Right ventricle myocardium inferior (tissue), 1 donor: ENCODE data around the gene CRYGC. TPM values are rescaled to one million over a fixed set of nuclear protein-coding genes. Genes with fewer than 3 reads are reported as not detected.
"Not testable (repeated sequence)": the region's sequence is repeated elsewhere in the genome, so short reads cannot be mapped to it uniquely, and the experiment has no call there.

Experiments used
- ATAC-seq: fragments of 200-7000 bp; cut with Tn5 transposase; one replicate; pipeline ENCODE4 v1.9.1; 2020; ENCODE audit warnings: mild to moderate bottlenecking, moderate library complexity
- DNase-seq: peaks from one replicate; pipeline ENCODE4 v3.0.0; 2021; ENCODE audit errors: missing footprints
- intact Hi-C: fragments of 100-400 bp; cut with DNase I; formaldehyde crosslinking; loops from one replicate; pipeline ENCODE4 v1.11.0; 2022
- total RNA-seq: library from RNA; stranded (reverse); fragmentation: NEBNext Ultra II Directional; extraction: Animal tissue kit (Norgen Biotek cat#: 25700); gene quantifications from one replicate; pipeline ENCODE4 v1.2.1, GENCODE V29; 2021
- donor health status: DM: no; HTN: yes; CAD: no; lungs with severe emphysema.

The CRYGC gene
- total RNA-seq, 1 donor from 2014 or later, result not detected

DNA sequence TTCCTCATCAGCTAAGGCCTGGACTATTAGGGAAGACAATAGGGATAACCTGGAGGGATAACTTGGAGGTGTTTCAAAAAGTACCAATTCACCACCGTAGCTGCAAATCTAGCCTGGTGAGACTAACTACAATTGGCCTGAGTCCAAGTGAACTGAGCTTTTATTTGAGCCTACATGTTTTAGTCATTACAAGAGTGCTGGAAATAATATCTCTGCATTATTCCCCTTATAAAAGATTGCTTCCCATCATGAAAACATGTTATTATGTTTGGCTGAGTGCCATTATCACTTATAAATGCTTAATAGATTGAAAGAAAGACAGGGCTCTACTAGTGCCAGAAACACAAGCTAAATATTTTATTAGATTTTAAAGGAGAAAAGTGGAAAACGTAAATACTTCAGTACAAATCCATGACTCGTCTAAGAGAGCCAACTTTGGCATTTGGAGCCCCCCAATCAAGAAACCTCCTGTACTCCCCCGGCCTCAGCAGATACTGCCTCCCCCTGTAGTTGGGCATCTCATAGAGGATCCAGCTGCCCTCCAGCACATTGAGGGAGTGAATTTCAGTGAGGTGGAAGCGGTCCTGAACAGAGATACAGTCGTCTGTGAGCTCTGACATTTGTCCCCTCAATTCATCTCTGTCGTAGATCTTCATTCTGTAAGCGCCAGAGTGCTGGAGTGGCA, 12.8 kb upstream of the CRYGC start:
- ATAC-seq (no peak), DNase-seq (no peak)
- intact Hi-C loops, result no loop called here

DNA sequence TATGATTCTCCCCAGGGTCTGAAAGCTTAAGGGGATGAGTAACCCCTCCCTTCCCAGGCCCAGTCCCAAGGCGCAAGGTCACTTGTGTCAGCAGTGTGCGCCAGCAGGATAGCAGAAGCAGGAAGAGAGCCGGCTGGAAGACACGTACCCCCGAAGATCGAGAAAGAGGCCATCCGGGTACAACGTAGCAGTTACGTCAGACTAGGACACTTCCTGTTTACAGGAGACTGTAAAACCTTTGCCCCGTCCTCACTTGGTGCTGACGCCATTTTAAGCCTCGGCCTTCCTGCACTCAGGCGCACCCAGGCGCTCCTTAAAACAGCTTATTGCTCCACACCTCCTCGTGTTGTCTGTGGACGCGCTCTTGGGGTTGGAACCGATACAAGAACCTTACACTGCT, 9.8 kb upstream of the CRYGC start:
- intact Hi-C loops, result no loop called here
- ATAC-seq (no peak), DNase-seq (no peak)

DNA sequence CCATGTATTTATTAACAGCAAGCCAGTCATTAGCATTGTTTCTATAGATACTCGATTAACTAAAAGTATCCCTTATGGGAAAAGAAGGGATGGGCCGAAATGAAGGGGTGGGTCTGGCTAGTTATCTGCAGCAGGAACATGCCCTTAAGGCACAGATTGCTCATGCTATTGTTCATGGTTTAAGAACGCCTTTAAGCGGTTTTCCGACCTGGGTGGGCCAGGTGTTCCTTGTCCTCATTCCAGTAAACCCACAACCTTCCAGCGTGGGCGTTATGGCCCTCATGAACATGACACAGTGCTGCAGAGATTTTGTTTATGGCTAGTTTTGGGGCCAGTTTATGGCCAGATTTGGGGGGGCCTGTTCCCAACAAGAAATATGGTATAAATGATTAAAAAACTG, 8.7 kb upstream of the CRYGC start:
- DNase-seq, intact Hi-C loops, ATAC-seq: not testable (repeated sequence)

DNA sequence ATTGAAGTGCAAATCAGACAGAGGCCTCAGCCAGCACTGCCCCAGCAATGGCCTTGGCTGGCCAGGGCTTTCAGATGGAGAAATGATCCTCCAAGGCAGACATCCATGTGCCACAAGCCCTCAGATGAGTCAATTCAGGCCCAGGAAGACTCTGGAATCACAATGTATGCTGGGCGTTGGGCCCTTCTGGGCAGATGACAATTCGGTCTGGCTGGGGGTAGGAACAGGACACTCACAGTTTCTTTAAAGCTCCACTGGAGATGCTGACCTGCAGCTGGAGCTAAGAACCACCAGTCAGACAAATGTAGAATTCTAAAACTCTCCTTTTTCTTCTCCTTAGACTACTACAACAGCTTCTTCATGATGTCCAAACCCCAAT, 7.1 kb upstream of the CRYGC start:
- intact Hi-C loops, result no loop called here
- DNase-seq, result no peak
- ATAC-seq, result no peak

DNA sequence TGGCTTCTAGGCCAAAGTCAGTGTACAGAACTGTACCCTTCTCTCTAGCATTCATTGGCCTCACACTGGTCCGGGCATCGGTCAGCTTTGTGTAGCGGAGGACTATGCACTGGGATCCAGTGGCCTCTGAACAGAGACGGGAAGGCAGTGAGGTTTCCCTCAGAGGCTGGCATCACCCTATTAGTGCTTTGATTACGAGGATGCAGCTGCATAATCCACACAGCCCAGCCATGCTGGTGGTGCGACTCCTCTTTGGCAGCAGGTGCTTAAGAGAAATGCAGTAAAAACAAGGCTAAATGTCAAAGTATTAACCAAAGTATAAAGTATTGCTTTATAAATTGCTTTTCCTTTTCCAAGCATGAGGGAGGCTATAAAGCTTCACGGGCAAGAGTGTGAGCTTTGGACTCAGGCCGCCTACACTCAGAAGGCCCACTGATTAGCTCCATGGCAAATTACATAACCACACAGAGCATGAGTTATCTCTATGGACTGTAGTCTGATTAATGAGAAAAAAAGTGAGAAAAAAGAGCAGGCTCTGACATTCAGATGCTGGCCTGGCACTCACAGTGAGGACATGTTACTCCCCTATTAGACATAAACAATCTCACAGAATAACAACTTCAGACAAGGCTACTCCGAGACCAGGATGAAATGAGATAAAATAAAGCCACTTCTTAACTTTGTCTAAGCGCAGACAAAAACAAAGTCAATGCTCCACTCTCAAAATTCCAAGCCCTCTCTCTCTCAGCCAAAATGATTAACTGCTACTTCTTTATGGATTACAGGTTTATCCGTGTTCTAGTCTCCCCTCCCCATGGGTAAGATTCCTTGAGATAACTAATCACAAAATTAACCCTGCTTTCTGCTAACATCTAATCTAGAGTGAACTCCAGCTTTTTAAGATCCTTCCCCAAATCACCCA, 6.4 kb upstream of the CRYGC start:
- DNase-seq (no peak), ATAC-seq (no peak)
- intact Hi-C loops, result no loop called here

DNA sequence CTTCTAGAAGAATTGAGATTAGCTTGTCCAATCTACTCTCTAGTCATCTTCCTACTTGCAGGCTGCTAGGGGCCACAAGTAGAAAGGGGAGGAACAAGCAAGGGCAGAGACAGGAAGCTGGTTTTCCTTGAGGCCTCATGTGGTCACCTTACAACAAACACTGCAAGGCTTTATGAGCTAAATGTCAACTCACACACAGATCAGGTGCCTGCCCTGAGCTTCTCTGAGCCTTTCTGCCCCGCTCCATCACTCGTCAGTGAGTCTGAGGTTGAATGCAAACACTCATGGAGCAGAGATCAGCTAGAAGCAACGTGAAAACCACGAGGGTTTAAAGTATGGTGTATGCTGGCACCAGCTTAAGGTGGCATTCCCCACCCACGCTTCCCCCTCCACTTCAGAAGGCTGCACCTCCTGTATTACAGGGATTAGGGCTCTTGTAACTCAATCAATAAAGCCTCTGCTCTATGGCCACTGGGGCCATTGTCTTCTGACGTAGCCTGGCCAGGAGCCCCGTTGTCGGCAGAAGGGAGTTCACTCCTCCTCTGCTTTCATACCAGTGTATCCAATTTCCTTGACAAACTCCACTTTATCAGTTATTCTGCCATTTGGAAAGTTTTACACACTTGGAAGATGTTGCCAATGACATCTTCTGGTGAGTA, 5.4 kb upstream of the CRYGC start:
- no peak for ATAC-seq
- no peak for DNase-seq
- intact Hi-C loops, result no loop called here

DNA sequence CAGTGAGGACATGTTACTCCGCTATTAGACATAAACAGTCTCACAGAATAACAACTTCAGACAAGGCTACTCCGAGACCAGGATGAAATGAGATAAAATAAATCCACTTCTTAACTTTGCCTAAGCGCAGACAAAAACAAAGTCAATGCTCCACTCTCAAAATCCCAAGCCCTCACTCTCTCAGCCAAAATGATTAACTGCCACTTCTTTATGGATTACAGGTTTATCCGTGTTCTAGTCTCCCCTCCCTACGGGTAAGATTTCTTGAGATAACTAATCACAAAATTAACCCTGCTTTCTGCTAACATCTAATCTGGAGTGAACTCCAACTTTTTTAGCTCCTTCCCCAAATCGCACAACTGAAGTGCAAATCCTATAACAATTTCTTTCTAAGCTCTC, 1.1 kb upstream of the CRYGC start:
- intact Hi-C loops, result no loop called here
- DNase-seq, result no peak
- no peak for ATAC-seq

DNA sequence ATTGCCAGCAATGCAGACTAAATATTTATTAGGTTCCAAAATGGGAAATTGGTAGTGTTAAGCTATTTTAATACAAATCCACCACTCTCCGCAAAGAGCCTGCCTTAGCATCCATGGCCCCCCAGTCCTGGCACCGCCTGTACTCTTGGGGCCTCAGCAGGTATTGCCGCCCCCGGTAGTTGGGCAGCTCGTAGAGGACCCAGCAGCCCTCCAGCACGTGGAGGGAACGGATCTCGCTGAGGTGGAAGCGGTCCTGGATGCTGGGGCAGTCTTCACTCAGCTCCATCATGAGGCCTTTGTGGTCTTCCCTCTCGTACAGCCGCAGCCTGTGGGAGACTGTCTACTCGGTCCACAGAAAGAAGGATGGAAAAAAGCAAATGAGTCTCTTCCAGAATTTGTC, 1.5 kb downstream of the CRYGC start:
- intact Hi-C loops, result loop anchor here (5.0 kb wide), 1 partner anchor 481 kb away; no protein-coding TSS in a partner anchor
- DNase-seq (no peak), ATAC-seq (no peak)

DNA sequence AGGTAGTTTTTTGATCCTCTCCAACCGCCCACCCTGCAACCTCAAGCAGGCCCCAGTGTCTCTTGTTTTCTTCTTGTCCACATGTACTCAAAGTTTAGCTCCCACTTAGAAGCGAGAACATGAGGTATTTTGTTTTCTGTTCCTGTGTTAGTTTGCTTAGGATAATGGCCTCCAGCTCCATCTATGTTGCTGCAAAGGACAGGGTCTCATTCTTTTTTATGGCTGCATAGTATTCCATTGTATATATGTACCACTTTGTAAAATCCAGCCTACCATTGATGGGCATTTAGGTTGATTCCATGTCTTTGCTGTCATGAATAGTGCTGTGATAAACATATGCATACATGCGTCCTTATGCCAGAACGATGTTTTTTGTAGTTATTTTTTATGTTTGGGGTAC, 2.5 kb downstream of the CRYGC start:
- DNase-seq (no peak), ATAC-seq (no peak)
- intact Hi-C loops, result loop anchor here (5.0 kb wide), 1 partner anchor 480 kb away; no protein-coding TSS in a partner anchor

DNA sequence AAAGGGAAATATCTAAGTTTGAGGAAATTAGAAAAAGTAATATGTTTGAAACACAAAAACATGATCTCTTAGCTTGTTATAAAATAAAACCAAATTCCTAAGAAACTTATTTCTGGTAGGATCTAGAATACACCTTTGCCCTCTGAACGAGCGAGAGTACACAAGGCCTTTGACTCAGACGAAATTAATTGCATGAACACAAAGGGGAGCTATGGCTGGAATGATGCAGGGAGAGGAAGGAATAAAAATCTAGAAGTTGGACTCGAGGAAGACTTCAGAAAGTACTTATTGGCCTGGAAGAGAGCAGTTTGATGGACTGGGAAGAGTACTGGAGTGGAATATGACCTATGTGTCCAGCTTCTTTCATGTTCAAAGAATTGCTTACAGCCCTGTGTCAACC, 4.4 kb downstream of the CRYGC start:
- intact Hi-C loops, result loop anchor here (5.0 kb wide), 1 partner anchor 478 kb away; no protein-coding TSS in a partner anchor
- DNase-seq (no peak), ATAC-seq (no peak)

DNA sequence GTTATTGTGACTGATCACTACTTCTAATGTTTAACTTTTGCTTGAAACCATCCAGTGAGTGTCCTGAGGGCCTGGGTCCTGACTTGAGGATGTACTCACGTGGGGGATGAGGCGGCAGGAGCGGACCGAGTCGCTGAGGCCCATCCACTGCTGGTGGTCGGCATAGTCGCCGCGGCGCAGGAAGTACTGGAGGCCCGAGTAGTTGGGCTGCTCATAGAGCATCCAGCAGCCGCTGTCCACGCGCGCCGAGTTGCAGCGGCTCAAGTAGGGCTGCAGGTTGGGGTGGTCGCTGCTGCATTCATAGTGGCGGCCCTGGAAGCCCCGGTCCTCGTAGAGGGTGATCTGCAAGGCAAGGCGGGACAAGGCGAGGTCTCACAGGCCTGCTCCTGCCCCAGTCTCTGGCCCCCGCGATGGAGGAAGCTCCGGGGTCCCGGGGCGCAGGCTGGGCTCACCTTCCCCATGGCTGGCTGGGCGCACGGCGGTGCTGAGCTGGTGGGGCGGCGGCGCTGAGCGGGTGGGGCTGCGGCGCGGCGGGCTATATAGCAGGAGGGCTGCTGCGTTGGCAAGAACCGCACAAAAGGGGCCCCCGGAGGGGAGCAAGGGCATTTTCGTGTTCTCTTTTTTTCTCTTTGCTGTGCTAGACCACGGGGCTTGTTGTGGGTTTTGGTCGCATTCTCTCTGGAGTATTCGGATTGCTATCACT, 5.5 kb downstream of the CRYGC start, which contains the start of gene CRYGD:
CRYGD (minus strand) TSS at position 512 of the 703 bp plus-strand sequence; CDS start at position 461, 51 bp downstream.
- DNase-seq, result peak; percentile 70
- ATAC-seq, intact Hi-C loops: not testable (repeated sequence)

DNA sequence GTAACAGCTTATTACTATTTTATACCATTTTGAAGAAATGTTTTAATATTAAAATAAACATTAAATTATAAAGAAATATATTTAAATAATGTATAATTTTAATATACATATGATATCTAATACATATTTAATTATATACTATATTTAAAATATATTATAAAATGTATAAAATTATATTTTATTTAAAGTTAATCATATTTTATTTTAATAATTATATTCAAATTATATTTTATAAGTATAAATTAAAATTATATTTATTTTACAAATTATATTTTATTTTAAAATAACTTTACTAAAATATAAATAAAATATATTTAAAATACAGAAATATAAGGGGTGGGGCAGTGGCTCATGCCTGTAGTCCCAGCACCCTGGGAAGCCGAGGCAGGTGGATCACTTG, 7.4 kb downstream of the CRYGC start:
- intact Hi-C loops, result no loop called here
- ATAC-seq, result no peak
- DNase-seq, result no peak

DNA sequence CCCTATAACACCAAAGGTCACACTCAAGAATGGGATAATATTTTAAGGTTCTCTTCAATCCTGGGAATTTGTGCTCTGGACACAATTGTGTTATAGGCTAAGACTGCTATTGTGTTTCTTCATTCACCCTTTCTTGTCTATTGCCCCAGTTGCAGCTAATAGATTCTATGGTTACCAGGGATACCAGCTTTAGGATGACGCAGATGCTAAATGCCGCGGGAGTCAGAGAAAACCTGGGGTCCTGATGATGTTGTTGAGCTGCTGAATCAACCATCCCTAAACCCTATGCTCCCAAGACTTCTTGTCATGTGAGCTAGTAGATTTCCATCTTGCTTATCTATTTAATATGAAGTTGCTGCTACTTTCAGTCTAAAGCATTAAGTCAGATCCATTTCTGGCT, 10.7 kb downstream of the CRYGC start:
- no peak for DNase-seq
- ATAC-seq, result no peak
- intact Hi-C loops, result no loop called here

DNA sequence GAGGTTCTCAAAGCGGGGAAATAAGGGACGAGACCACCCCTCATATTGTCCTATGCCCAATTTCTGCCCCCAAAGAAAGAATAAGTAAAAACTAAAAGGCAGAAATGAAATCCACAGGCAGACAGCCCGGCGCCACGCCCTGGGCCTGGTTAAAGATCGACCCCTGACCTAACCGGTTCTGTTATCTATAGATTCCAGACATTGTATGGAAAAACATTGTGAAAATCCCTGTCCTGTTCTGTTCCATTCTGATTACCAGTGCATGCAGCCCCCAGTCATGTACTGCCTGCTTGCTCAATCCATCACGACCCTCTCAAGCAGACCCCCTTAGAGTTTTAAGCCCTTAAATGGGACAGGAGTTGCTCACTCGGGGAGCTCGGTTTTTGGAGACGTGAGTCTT, 12.2 kb downstream of the CRYGC start:
- ATAC-seq, intact Hi-C loops, DNase-seq: not testable (repeated sequence)

DNA sequence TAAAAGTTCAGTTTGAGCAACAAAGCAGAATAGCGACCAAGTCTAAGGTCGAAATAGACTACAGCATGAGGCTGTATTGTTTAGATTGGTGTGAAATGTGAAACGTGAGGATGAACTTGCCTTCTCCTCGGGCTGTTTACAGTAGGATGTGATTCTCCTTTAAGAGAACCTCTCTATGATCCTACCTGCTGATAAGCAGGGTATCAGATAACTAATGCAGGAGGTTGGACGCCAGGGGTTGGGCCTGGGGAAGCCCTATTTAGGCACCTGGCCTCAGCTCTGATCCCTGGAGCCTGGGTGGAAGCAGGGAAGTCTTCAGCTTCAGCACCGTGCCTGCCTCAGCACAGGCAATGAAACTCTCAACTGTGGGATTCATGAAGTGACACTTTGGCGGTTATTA, 16.7 kb downstream of the CRYGC start:
- intact Hi-C loops, result no loop called here
- ATAC-seq (no peak), DNase-seq (no peak)

DNA sequence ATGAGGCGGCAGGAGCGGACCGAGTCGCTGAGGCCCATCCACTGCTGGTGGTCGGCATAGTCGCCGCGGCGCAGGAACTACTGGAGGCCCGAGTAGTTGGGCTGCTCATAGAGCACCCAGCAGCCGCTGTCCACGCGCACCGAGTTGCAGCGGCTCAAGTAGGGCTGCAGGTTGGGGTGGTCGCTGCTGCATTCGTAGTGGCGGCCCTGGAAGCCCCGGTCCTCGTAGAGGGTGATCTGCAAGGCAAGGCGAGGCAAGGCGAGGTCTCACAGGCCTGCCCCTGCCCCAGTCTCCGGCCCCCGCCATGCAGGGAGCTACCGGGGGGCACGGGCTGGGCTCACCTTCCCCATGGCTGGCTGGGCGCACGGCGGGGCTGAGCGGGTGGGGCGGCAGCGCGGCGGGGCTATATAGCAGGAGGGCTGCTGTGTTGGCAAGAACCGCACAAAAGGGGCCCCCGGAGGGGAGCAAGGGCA, 17.3 kb downstream of the CRYGC start:
- DNase-seq, ATAC-seq, intact Hi-C loops: not testable (repeated sequence)

DNA sequence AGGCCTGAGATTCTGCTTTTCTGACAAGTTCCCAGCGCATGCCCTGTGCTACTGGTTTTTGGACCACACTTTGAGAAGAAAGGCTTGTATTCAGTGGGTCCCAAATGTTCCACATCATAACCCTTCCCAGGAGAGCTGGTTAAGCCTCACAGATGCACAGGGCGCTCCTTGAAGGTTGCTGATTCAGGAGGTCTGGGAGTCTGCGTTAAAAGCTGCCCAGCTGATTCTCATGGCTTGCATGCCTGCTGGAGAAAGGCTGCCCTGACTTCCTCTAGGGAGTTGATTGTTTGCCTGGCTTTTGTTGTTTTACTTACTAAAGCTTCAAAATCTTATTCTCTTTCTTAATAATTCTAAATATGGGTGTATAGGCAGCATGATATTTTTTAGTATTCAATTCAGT, 26.0 kb downstream of the CRYGC start:
- DNase-seq, result no peak
- intact Hi-C loops, result no loop called here
- ATAC-seq, result no peak

DNA sequence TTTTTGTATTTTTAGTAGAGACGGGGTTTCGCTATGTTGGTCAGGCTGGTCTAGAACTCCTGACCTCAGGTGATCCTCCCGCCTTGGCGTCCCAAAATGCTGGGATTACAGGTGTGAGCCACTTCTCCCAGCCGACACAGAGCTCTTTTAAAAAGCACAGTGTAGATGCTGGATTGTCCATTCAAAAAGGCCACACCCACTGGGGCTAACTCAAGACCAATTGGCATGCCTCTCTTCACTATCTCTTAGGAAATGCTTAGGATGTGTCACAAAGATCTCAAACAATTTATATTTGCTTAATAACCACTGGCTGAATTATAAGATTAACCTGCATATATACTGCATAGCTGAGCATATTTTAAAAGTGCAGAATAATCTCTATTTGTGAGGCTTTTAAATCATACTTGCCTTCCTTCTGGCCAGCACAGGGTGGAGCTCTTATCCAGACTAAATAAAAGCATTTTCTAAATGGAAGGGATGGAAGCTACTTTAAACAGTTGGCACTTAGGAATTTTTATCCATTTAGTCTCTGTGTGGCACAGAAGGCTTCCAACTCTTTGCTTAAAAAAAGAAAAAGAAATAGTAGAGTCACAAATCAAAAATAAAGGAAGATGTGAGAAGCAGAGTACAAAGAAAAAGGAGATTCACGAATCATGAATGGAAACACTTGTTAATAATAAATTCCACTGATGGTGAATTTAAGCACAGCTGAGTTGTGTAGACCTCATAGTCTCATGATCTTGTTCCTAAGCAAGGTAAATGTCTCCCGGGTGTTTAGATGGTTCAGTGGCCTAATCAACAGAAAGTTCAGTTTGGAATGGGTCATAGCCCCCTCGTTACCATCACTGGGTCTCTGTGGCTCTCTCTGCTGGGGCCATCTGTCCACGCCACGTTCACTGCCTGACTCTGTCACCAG, 27.7 kb downstream of the CRYGC start:
- DNase-seq (no peak), ATAC-seq (no peak)
- intact Hi-C loops, result no loop called here
